GM19467 (cell line): ENCODE data around the gene POFUT2.

Source experiments
- ATAC-seq: cut with Tn5 transposase; IDR thresholded peaks from one replicate; pipeline ENCODE4 v1.9.1; 2021; ENCODE audit warnings: mild to moderate bottlenecking, moderate library complexity; ENCODE audit not compliant: unreplicated experiment

The POFUT2 gene

GRCh38 chr21:45226540-45227326 is 61.0 kb downstream of the POFUT2 start:
- no peak for ATAC-seq

- ATAC-seq, result no peak
These were observed 61.9 kb downstream of the POFUT2 start for GRCh38 chr21:45225741-45226327.

GRCh38 chr21:45225041-45225740 is 62.5 kb downstream of the POFUT2 start:
- no peak for ATAC-seq

GRCh38 chr21:45224189-45224938 is 63.3 kb downstream of the POFUT2 start:
- ATAC-seq, result no peak

- ATAC-seq, result no peak
These were observed 64.2 kb downstream of the POFUT2 start for GRCh38 chr21:45223236-45224185.

DNA sequence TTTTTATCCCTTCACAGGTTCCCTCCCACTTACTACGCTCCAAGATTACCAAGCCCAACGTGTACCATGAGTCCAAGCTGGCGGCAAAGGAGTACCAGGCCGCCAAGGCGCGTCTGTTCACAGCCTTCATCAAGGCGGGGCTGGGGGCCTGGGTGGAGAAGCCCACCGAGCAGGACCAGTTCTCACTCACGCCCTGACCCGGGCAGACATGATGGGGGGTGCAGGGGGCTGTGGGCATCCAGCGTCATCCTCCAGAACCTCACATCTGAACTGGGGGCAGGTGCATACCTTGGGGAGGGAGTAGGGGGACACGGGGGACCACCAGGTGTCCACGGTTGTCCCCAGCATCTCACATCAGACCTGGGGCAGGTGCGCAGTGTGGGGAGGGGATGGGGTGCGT is 65.7 kb downstream of the POFUT2 start:
- ATAC-seq, result no peak

DNA sequence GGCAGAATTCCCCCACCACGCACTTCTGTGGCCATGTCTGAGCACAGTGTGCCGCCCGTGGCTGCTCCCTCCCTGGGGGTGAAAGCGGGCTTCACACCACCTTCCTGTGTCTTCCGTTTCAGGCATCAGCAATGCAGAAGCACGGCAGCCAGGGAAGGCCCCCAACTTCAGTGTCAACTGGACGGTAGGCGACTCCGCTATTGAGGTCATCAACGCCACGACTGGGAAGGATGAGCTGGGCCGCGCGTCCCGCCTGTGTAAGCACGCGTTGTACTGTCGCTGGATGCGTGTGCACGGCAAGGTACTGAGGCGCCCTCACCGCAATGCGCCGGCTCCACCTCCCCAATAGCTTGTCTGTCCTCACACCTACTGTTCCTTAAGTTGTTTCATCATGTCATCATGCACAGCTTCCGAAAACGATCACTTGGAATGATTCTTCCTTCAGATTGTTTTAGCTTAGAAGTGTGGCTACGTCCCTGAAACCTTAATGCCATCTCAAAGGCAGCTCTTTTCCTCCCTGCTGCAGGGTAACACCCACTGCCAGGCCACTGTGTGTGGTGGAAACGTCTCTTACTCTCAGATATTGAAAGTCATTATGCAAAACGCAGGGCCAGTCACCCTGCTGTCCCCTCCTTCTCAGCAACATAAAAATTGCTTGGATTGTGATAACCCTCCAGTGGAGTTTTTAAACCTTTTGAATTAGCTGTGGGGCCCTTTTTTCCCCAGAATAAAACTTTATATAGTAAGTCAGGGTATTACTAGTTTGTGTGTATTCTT is 66.8 kb downstream of the POFUT2 start:
- no peak for ATAC-seq

GRCh38 chr21:45220071-45220481 is 67.6 kb downstream of the POFUT2 start:
- no peak for ATAC-seq

DNA sequence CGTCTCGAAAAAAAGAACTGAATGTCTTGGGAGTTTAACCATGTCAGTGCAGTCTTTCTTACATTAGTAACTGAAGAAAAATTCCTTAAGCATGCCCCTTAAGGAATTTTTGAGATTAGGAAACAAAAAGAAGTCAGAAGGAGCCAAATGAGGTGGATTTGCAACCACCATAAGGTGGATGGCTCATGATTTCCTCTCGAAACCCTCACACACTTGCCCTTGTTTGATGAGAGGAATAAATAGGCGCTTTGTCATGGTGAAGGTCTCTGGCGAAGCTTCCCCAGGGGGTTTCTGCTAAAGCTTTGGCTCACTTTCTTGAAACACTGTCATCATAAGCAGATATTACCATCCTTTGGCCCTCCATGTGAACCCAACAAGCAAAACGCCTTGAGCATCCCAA is 68.2 kb downstream of the POFUT2 start:
- ATAC-seq, result no peak

- no peak for ATAC-seq
These were observed 70.7 kb downstream of the POFUT2 start for GRCh38 chr21:45217010-45217409.

- ATAC-seq, result no peak
These were observed 72.5 kb downstream of the POFUT2 start for GRCh38 chr21:45215213-45215612.
